DMS 273 (cell line): ENCODE data around the gene AKT1.

ENCODE experiments used
- DNase-seq: peaks from one replicate; lab custom pipeline; 2025; ENCODE audit not compliant: unreplicated experiment; lab: John Stamatoyannopoulos, UW

AKT1 gene

GRCh38 chr14:104786726-104787675 lies 8.5 kb downstream of the AKT1 start:
- no peak for DNase-seq

- no peak for DNase-seq
Observed at GRCh38 chr14:104786091-104786586, 9.4 kb downstream of the AKT1 start.

- no peak for DNase-seq
Observed at GRCh38 chr14:104785708-104786080, 9.9 kb downstream of the AKT1 start.

- DNase-seq, result peak; percentile 72
Observed at GRCh38 chr14:104784846-104785707, 10.5 kb downstream of the AKT1 start.

- no peak for DNase-seq
Observed at GRCh38 chr14:104784218-104784568, 11.4 kb downstream of the AKT1 start.

- no peak for DNase-seq
Observed at GRCh38 chr14:104783484-104784217, 11.9 kb downstream of the AKT1 start.

GRCh38 chr14:104782808-104783139 lies 12.8 kb downstream of the AKT1 start:
- DNase-seq, result no peak

- no peak for DNase-seq
Observed at GRCh38 chr14:104782086-104782807, 13.3 kb downstream of the AKT1 start.

GRCh38 chr14:104781271-104782077 lies 14.1 kb downstream of the AKT1 start:
- DNase-seq, result no peak

GRCh38 chr14:104780513-104781030 lies 15.0 kb downstream of the AKT1 start:
- no peak for DNase-seq

- no peak for DNase-seq
Observed at GRCh38 chr14:104779776-104780512, 15.6 kb downstream of the AKT1 start.

- no peak for DNase-seq
Observed at GRCh38 chr14:104778694-104779331, 16.7 kb downstream of the AKT1 start.

- DNase-seq, result no peak
Observed at GRCh38 chr14:104777808-104778249, 17.7 kb downstream of the AKT1 start.

GRCh38 chr14:104776961-104777807 lies 18.4 kb downstream of the AKT1 start:
- DNase-seq, result no peak

- DNase-seq, result no peak
Observed at GRCh38 chr14:104776481-104776880, 19.1 kb downstream of the AKT1 start.

GRCh38 chr14:104775073-104775489 lies 20.5 kb downstream of the AKT1 start:
- no peak for DNase-seq

GRCh38 chr14:104774453-104775072 lies 21.0 kb downstream of the AKT1 start:
- no peak for DNase-seq
